GM06990 (cell line): Measurements from ENCODE around the gene GRK5.
"Not testable (repeated sequence)": the region's sequence is repeated elsewhere in the genome, so short reads cannot be mapped to it uniquely, and the experiment has no call there.

Experiments used
- DNase-seq: peaks from one replicate; pipeline ENCODE4 v3.0.0-alpha.2; 2011; ENCODE audit not compliant: insufficient read length; ENCODE audit errors: extremely low read depth
- H3K27me3 ChIP-seq: replicated peaks from 2 replicates; pipeline ENCODE4 v1.6.0; 2011; ENCODE audit warnings: low read length; ENCODE audit not compliant: control insufficient read depth, insufficient read depth
- H3K36me3 ChIP-seq: 2 replicates; pipeline ENCODE4 v1.5.1; 2011; ENCODE audit warnings: low read length; ENCODE audit not compliant: control insufficient read depth, insufficient read depth
- H3K4me3 ChIP-seq: replicated peaks from 2 replicates; pipeline ENCODE4 v1.5.1; 2011; ENCODE audit warnings: low read depth, mild to moderate bottlenecking, control low read depth, low read length
- CTCF ChIP-seq: IDR thresholded peaks from 2 replicates; pipeline ENCODE4 v1.5.1; 2011; ENCODE audit warnings: low read length, control low read depth, mild to moderate bottlenecking, inconsistent platforms; ENCODE audit not compliant: insufficient read depth, poor library complexity, severe bottlenecking

The GRK5 gene

GRCh38 chr10:119231654-119232053 lies 24.3 kb downstream of the GRK5 start:
- no peak for DNase-seq
- TF ChIP-seq CTCF: no peak
- Histone ChIP-seq H3K36me3 (no peaks in the 10 kb centered on the region), H3K27me3 (no peaks in the 10 kb centered on the region), H3K4me3 (no peak overlapping the region)

GRCh38 chr10:119232439-119232838 lies 25.1 kb downstream of the GRK5 start:
- DNase-seq, H3K27me3 ChIP-seq, H3K36me3 ChIP-seq, H3K4me3 ChIP-seq: not testable (repeated sequence)

- no peak for DNase-seq
- H3K36me3 ChIP-seq: no peaks in the 10 kb centered on the region
- no peak for TF ChIP-seq CTCF
- H3K27me3 ChIP-seq: no peaks in the 10 kb centered on the region
- H3K4me3 ChIP-seq: no peak overlapping the region
Measured at GRCh38 chr10:119233123-119233820, 25.9 kb downstream of the GRK5 start.

- Histone ChIP-seq H3K4me3 (no peak overlapping the region), H3K36me3 (no peaks in the 10 kb centered on the region), H3K27me3 (no peaks in the 10 kb centered on the region)
- no peak for DNase-seq
- TF ChIP-seq CTCF: no peak
Measured at GRCh38 chr10:119233821-119234220, 26.4 kb downstream of the GRK5 start.

GRCh38 chr10:119235356-119235755 lies 28.0 kb downstream of the GRK5 start:
- no peak for TF ChIP-seq CTCF
- H3K36me3 ChIP-seq: no peaks in the 10 kb centered on the region
- no peak for DNase-seq

GRCh38 chr10:119237722-119238436 lies 30.5 kb downstream of the GRK5 start:
- Histone ChIP-seq H3K27me3 (no peaks in the 10 kb centered on the region), H3K36me3 (no peaks in the 10 kb centered on the region), H3K4me3 (no peak overlapping the region)
- TF ChIP-seq CTCF: no peak
- no peak for DNase-seq

More at GRCh38 chr10:119235356-119235755, 28.0 kb downstream of the GRK5 start:
- Histone ChIP-seq H3K27me3 (no peaks in the 10 kb centered on the region), H3K4me3 (no peak overlapping the region)
